Ishikawa (cell line): Measurements from ENCODE around the gene TNFSF12.

Experiments
- CEBPB ChIP-seq: IDR thresholded peaks from 2 replicates; pipeline ENCODE4 v1.6.1; 2012
- CREB1 ChIP-seq: IDR thresholded peaks from 2 replicates; pipeline ENCODE4 v1.6.1; 2012; ENCODE audit warnings: low read depth
- EP300 ChIP-seq: IDR thresholded peaks from 2 replicates; pipeline ENCODE4 v1.6.1; 2012; ENCODE audit warnings: borderline replicate concordance
- MAX ChIP-seq: IDR thresholded peaks from 2 replicates; pipeline ENCODE4 v1.6.1; 2012
- RAD21 ChIP-seq: IDR thresholded peaks from 2 replicates; pipeline ENCODE4 v1.6.1; 2012; ENCODE audit warnings: low read depth
- REST ChIP-seq: IDR thresholded peaks from 2 replicates; pipeline ENCODE4 v1.6.1; 2012; ENCODE audit warnings: low read depth, mild to moderate bottlenecking
- TAF1 ChIP-seq: IDR thresholded peaks from 2 replicates; pipeline ENCODE4 v1.6.1; 2012; ENCODE audit warnings: low read depth, mild to moderate bottlenecking
- TCF12 ChIP-seq: IDR thresholded peaks from 2 replicates; pipeline ENCODE4 v1.6.1; 2012; ENCODE audit warnings: low read depth
- TEAD4 ChIP-seq: IDR thresholded peaks from 2 replicates; pipeline ENCODE4 v1.6.1; 2012
- YY1 ChIP-seq: IDR thresholded peaks from 2 replicates; pipeline ENCODE4 v1.6.1; 2012; ENCODE audit warnings: low read depth
- ZBTB7A ChIP-seq: IDR thresholded peaks from 2 replicates; pipeline ENCODE4 v1.6.1; 2012; ENCODE audit warnings: low read depth

GRCh38 chr17:7557775-7558543 lies 9.1 kb downstream of the TNFSF12 start:
- TF ChIP-seq EP300, result no peak
- TF ChIP-seq REST, result no peak
- TF ChIP-seq RAD21, result no peak
- TF ChIP-seq TAF1, result peak; percentile 56
- 0 out of 2 replicates have a peak, but pooled peaks have one; percentile 15 for TF ChIP-seq TEAD4
- TF ChIP-seq ZBTB7A, result peak; percentile 93
- TF ChIP-seq MAX, result peak; percentile 63; the same call in 1 of the 2 replicates
- peak; percentile 28; the same call in 1 of the 2 replicates for TF ChIP-seq CEBPB
- 0 out of 2 replicates have a peak, but pooled peaks have one; percentile 29 for TF ChIP-seq YY1
- no peak for TF ChIP-seq CREB1
- 0 out of 2 replicates have a peak, but pooled peaks have one; percentile 6 for TF ChIP-seq TCF12
